SK-N-SH (cell line): ENCODE measurements around the gene CLDN9. TPM values are rescaled to one million over a fixed set of nuclear protein-coding genes. Genes with fewer than 3 reads are reported as not detected.

Experiments used
- CTCF ChIA-PET: fragments of 300-600, 350-600 bp; formaldehyde crosslinking; extraction: SDS; loops from one replicate; lab custom pipeline; 2021; lab: Yijun Ruan, JAX
- POLR2A ChIA-PET: fragments of 350-600 bp; sonication (Branson Sonifier 250); formaldehyde crosslinking; extraction: SDS; loops from one replicate; lab custom pipeline; 2020; ENCODE audit warnings: antibody characterized with exemption, inconsistent platforms; lab: Yijun Ruan, JAX
- DNase-seq: peaks from one replicate; pipeline ENCODE4 v3.0.0; 2012
- H2AFZ ChIP-seq: fragments of 200-600 bp; sonication (generic); 2 replicates; pipeline ENCODE4 v1.8.1; 2016; ENCODE audit warnings: antibody characterized with exemption, mild to moderate bottlenecking, low read depth
- H3F3A ChIP-seq: fragments of 200-600 bp; sonication (generic); replicated peaks from 2 replicates; pipeline ENCODE3; 2016; ENCODE audit warnings: antibody characterized with exemption, mild to moderate bottlenecking; ENCODE audit not compliant: insufficient read depth
- H3K27ac ChIP-seq, 2 experiments: fragments of 200-500 bp in 1 of 2; fragments of 200-600 bp in 1 of 2; sonication (Bioruptor generic) in 1 of 2; sonication (generic), shearing (Covaris generic) in 1 of 2; 2 replicates each; pipeline versions ENCODE4 v1.5.1 to v1.6.1; 2014 to 2016; ENCODE audit warnings: low read depth in 2 of 2, inconsistent platforms in 1 of 2, low read length in 1 of 2, mild to moderate bottlenecking in 1 of 2, mixed read lengths in 1 of 2
- H3K27me3 ChIP-seq: fragments of 200-600 bp; sonication (generic), shearing (Covaris generic); 2 replicates; pipeline ENCODE4 v1.6.1; 2016; ENCODE audit warnings: mixed run types; ENCODE audit not compliant: insufficient read depth
- H3K36me3 ChIP-seq, 2 experiments: fragments of 200-500 bp in 1 of 2; fragments of 200-600 bp in 1 of 2; sonication (Bioruptor generic) in 1 of 2; sonication (generic) in 1 of 2; replicated peaks in 1 of 2; 2 replicates each; pipeline versions ENCODE3 to v1.5.1; 2014 to 2016; ENCODE audit warnings: low read length in 1 of 2, mild to moderate bottlenecking in 1 of 2; ENCODE audit not compliant: insufficient read depth in 2 of 2, control insufficient read depth in 1 of 2
- H3K4me1 ChIP-seq, 2 experiments: fragments of 200-500 bp in 1 of 2; fragments of 200-600 bp in 1 of 2; sonication (Bioruptor generic) in 1 of 2; sonication (generic), shearing (Covaris generic) in 1 of 2; 2 replicates each; pipeline versions ENCODE4 v1.5.1 to v1.6.1; 2014 to 2016; ENCODE audit warnings: low read depth in 1 of 2, low read length in 1 of 2, mixed run types in 1 of 2; ENCODE audit not compliant: insufficient read depth in 2 of 2, control insufficient read depth in 1 of 2
- H3K4me2 ChIP-seq: fragments of 200-600 bp; sonication (generic), shearing (Covaris generic); 2 replicates; pipeline ENCODE4 v1.6.1; 2017; ENCODE audit warnings: mixed run types
- H3K4me3 ChIP-seq, 2 experiments: fragments of 200-500 bp in 1 of 2; fragments of 200-600 bp in 1 of 2; sonication (Bioruptor generic) in 1 of 2; sonication (generic), shearing (Covaris generic) in 1 of 2; 2 replicates each; pipeline versions ENCODE4 v1.5.1 to v1.8.1; 2014 to 2016; ENCODE audit warnings: low read depth in 2 of 2, inconsistent platforms in 1 of 2, low read length in 1 of 2, mild to moderate bottlenecking in 1 of 2, mixed read lengths in 1 of 2, moderate library complexity in 1 of 2
- H3K79me2 ChIP-seq: fragments of 200-600 bp; sonication (generic); 2 replicates; pipeline ENCODE4 v1.8.1; 2017; ENCODE audit warnings: mild to moderate bottlenecking; ENCODE audit not compliant: insufficient read depth
- H3K9ac ChIP-seq: fragments of 200-600 bp; sonication (generic); 2 replicates; pipeline ENCODE4 v1.6.1; 2017; ENCODE audit warnings: mixed run types
- H3K9me2 ChIP-seq: fragments of 200-600 bp; sonication (generic); 2 replicates; pipeline ENCODE4 v1.6.1; 2017; ENCODE audit warnings: mixed run types
- H3K9me3 ChIP-seq: fragments of 200-600 bp; sonication (generic); 2 replicates; pipeline ENCODE4 v1.6.1; 2017; ENCODE audit warnings: mixed run types, mild to moderate bottlenecking, moderate library complexity
- H4K20me1 ChIP-seq: fragments of 200-600 bp; sonication (generic); 2 replicates; pipeline ENCODE4 v1.6.1; 2017; ENCODE audit warnings: mild to moderate bottlenecking, mixed run types; ENCODE audit not compliant: insufficient read depth
- FOXM1 ChIP-seq: IDR thresholded peaks from 2 replicates; pipeline ENCODE4 v1.4.0; 2012; ENCODE audit warnings: low read depth, mild to moderate bottlenecking
- GABPA ChIP-seq: IDR thresholded peaks from 2 replicates; pipeline ENCODE4 v1.4.0; 2012; ENCODE audit warnings: low read depth, mild to moderate bottlenecking
- IRF3 ChIP-seq: fragments of 150-350 bp; IDR thresholded peaks from 2 replicates; pipeline ENCODE4 v1.6.1; 2016; ENCODE audit warnings: mild to moderate bottlenecking, low read depth, low read length
- NRF1 ChIP-seq: IDR thresholded peaks from 2 replicates; pipeline ENCODE4 v1.6.1; 2012; ENCODE audit warnings: low read depth, mild to moderate bottlenecking, low read length
- RCOR1 ChIP-seq: fragments of 150-350 bp; IDR thresholded peaks from 2 replicates; pipeline ENCODE4 v1.6.1; 2017; ENCODE audit warnings: antibody characterized with exemption, low read length
- SIN3A ChIP-seq: IDR thresholded peaks from 2 replicates; pipeline ENCODE4 v1.6.1; 2012; ENCODE audit warnings: low read depth, mild to moderate bottlenecking, low read length, moderate library complexity, borderline replicate concordance
- SMC3 ChIP-seq: IDR thresholded peaks from 2 replicates; pipeline ENCODE4 v1.6.1; 2012; ENCODE audit warnings: low read depth, low read length, improper control_type of control experiment
- TAF1 ChIP-seq: IDR thresholded peaks from 2 replicates; pipeline ENCODE4 v1.6.1; 2012; ENCODE audit warnings: low read depth, mild to moderate bottlenecking, low read length, moderate library complexity, borderline replicate concordance
- USF2 ChIP-seq: fragments of 150-350 bp; IDR thresholded peaks from 2 replicates; pipeline ENCODE4 v1.6.1; 2017; ENCODE audit warnings: antibody characterized with exemption, low read length, low read depth, borderline replicate concordance
- ZBTB33 ChIP-seq: IDR thresholded peaks from 2 replicates; pipeline ENCODE4 v1.4.0; 2012; ENCODE audit warnings: low read depth, borderline replicate concordance
- WGBS: methylation state at CpG from one replicate; pipeline ENCODE4 v1.1.6; 2017; ENCODE audit warnings: low lambda C conversion rate; 5-methylcytosine and 5-hydroxymethylcytosine counted together
- polyA plus RNA-seq, 3 experiments: library from polyadenylated mRNA; depleted of rRNA; stranded (reverse); fragments of >200 nt; gene quantifications; 2 replicates each; pipeline ENCODE4 v1.2.3, GENCODE V29; 2012
- TF ChIP-seq, protein P1 (sequence below): IDR thresholded peaks from 2 replicates; pipeline ENCODE4 v1.4.0; 2012; ENCODE audit warnings: low read depth, borderline replicate concordance

The CLDN9 gene
- polyA plus RNA-seq, 1 of the 3 experiments (the other 2 are of a cell fraction), result 0.08 TPM

DNA sequence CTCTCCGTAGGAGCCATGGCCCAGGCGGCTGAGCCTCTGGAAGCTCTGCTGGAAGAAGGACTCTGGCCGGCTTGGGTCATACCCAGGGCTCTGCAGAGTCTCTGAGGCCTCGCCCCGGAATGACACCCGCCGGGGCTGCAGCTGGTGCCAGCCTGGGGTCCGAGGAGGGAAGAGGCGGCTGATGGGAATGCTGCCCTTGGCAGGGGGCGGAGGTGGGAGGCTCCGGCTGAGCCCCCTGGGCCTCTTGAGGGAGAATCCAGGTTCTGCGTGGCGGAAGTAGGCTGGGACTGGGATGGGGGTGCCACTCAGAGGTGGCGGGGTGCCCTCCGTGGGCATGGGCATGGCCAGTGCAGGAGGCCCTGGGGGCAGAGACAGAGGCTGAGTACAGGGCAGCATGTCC, 36.0 kb upstream of the CLDN9 start:
- DNase-seq, result no peak
- CTCF ChIA-PET, result no interaction called here

More for the DNA sequence above, 36.0 kb upstream of the CLDN9 start:
- TF ChIP-seq SIN3A (no peak), FOXM1 (no peak), USF2 (no peak), SMC3 (no peak), RCOR1 (no peak), GABPA (no peak), IRF3 (no peak), NRF1 (no peak), ZBTB33 (no peak), TAF1 (no peak)
- TF ChIP-seq, protein P1, sequence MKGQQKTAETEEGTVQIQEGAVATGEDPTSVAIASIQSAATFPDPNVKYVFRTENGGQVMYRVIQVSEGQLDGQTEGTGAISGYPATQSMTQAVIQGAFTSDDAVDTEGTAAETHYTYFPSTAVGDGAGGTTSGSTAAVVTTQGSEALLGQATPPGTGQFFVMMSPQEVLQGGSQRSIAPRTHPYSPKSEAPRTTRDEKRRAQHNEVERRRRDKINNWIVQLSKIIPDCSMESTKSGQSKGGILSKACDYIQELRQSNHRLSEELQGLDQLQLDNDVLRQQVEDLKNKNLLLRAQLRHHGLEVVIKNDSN, result no peak
- Histone ChIP-seq H3K27ac (no peak overlapping the region), H3K79me2 (peaks cover 16% of the 10 kb centered on the region; the same call in 1 of the 2 replicates), H3K27me3 (no peaks in the 10 kb centered on the region), H3K36me3 (no peaks in the 10 kb centered on the region), H3K4me2 (no peak overlapping the region), H3F3A (peaks cover 3% of the 10 kb centered on the region), H2AFZ (no peak overlapping the region), H3K9me2 (no peaks in the 10 kb centered on the region), H3K9me3 (no peaks in the 10 kb centered on the region), H3K4me1 (peaks cover 4 to 26% of the 10 kb centered on the region in 2 experiments; a peak in 2 of 4 replicates), H3K9ac (no peak overlapping the region), H4K20me1 (peaks cover 16% of the 10 kb centered on the region; the same call in 1 of the 2 replicates), H3K4me3 (no peak overlapping the region)
- 100% methylated on average over 8 of the region's 15 CpGs for WGBS
- POLR2A ChIA-PET, result no interaction called here
